H1 (cell line): ENCODE data around the gene SCAPER.

ENCODE experiments used
- MAFK ChIP-seq: IDR thresholded peaks from 2 replicates; pipeline ENCODE4 v1.6.1; 2012; ENCODE audit warnings: low read depth, mild to moderate bottlenecking, improper control_type of control experiment, low read length
- POLR2A ChIP-seq, 2 experiments: IDR thresholded peaks; 1 replicate in 1 of 2; 2 replicates in 1 of 2; pipeline ENCODE4 v1.6.1; 2011; ENCODE audit warnings: low read depth in 2 of 2, low read length in 2 of 2, mild to moderate bottlenecking in 2 of 2; ENCODE audit errors: control extremely low read depth in 1 of 2
- POLR2AphosphoS5 ChIP-seq: IDR thresholded peaks from 2 replicates; pipeline ENCODE4 v1.6.1; 2011; ENCODE audit warnings: low read depth, low read length
- RAD21 ChIP-seq, 2 experiments: IDR thresholded peaks in 1 of 2; conservative IDR thresholded peaks in 1 of 2; 2 replicates each; pipeline ENCODE4 v1.6.1; 2011; ENCODE audit warnings: low read depth in 2 of 2, low read length in 2 of 2, improper control_type of control experiment in 1 of 2, inconsistent platforms in 1 of 2, mild to moderate bottlenecking in 1 of 2, moderate library complexity in 1 of 2
- RBBP5 ChIP-seq: IDR thresholded peaks from 2 replicates; pipeline ENCODE4 v1.7.1; 2012; ENCODE audit warnings: low read depth, mild to moderate bottlenecking, inconsistent platforms, low read length, moderate library complexity, borderline replicate concordance
- RNF2 ChIP-seq: fragments of 200-900, 300-1000 bp; sonication (generic); IDR thresholded peaks from 2 replicates; pipeline ENCODE4 v1.7.1; 2016; ENCODE audit warnings: borderline replicate concordance, low read depth, mild to moderate bottlenecking, antibody characterized with exemption, low read length; ENCODE audit not compliant: poor library complexity, severe bottlenecking; ENCODE audit errors: missing control alignments
- SP1 ChIP-seq: IDR thresholded peaks from 2 replicates; pipeline ENCODE4 v1.6.1; 2011; ENCODE audit warnings: low read depth, low read length
- SRF ChIP-seq: IDR thresholded peaks from 2 replicates; pipeline ENCODE4 v1.6.1; 2011; ENCODE audit warnings: mild to moderate bottlenecking, low read depth, low read length, moderate library complexity
- ZNF274 ChIP-seq: IDR thresholded peaks from 2 replicates; pipeline ENCODE4 v1.7.0; 2012; ENCODE audit warnings: low read length, borderline replicate concordance; ENCODE audit errors: extremely low read depth
- TF ChIP-seq, protein P1 (sequence below), 3 experiments: IDR thresholded peaks; 1 replicate in 2 of 3; 2 replicates in 1 of 3; pipeline versions ENCODE4 v1.5.1 to v1.6.1; 2011; ENCODE audit warnings: low read length in 3 of 3, mild to moderate bottlenecking in 3 of 3, inconsistent platforms in 2 of 3, low read depth in 1 of 3, moderate library complexity in 1 of 3; ENCODE audit not compliant: insufficient read depth in 1 of 3; ENCODE audit errors: control extremely low read depth in 1 of 3
- TF ChIP-seq, protein P2 (sequence below): IDR thresholded peaks from 2 replicates; pipeline ENCODE4 v1.6.1; 2012; ENCODE audit warnings: inconsistent platforms

DNA sequence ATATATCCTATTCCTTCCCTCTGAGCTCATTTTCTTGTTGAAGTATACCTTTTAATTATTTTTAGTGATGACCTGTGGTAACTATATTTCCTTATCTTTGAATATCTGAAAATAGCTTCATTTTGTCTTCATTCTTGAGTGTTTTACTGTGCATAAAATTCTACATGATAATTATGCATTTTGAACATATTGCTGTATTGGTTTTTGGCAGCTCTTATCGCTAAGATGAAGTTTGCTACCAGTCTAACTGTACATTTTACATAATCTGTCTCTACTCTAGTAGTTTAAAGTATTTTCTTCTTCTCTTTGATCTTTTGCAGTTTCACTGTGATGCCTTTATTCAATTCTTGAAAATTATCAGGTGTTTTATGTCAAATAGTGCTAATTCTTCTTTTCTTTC is 379.0 kb downstream of the SCAPER start:
- TF ChIP-seq, protein P1, sequence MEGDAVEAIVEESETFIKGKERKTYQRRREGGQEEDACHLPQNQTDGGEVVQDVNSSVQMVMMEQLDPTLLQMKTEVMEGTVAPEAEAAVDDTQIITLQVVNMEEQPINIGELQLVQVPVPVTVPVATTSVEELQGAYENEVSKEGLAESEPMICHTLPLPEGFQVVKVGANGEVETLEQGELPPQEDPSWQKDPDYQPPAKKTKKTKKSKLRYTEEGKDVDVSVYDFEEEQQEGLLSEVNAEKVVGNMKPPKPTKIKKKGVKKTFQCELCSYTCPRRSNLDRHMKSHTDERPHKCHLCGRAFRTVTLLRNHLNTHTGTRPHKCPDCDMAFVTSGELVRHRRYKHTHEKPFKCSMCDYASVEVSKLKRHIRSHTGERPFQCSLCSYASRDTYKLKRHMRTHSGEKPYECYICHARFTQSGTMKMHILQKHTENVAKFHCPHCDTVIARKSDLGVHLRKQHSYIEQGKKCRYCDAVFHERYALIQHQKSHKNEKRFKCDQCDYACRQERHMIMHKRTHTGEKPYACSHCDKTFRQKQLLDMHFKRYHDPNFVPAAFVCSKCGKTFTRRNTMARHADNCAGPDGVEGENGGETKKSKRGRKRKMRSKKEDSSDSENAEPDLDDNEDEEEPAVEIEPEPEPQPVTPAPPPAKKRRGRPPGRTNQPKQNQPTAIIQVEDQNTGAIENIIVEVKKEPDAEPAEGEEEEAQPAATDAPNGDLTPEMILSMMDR (IDR thresholded peaks at IDR 0.05; ENCODE audit: control extremely low read depth in 1 of 3, insufficient read depth in 1 of 3, low read depth in 1 of 3, low read length in 3 of 3), result no peak
- TF ChIP-seq ZNF274 (no peak), POLR2A (IDR thresholded peaks at IDR 0.05; ENCODE audit: control extremely low read depth in 1 of 2, low read depth in 2 of 2, low read length in 2 of 2) (no peak), SRF (no peak), RBBP5 (no peak), RAD21 (IDR thresholded peaks at IDR 0.05 in 1 of 2, conservative IDR thresholded peaks at IDR 0.05 in 1 of 2; ENCODE audit: low read depth in 2 of 2, low read length in 2 of 2) (no peak), SP1 (no peak), POLR2AphosphoS5 (no peak), MAFK (no peak), RNF2 (no peak)
- TF ChIP-seq, protein P2, sequence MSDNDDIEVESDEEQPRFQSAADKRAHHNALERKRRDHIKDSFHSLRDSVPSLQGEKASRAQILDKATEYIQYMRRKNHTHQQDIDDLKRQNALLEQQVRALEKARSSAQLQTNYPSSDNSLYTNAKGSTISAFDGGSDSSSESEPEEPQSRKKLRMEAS, result no peak
